WI38 (cell line): Measurements from ENCODE around the gene CCDC148.

Experiments
- H3K4me3 ChIP-seq: 2 replicates; pipeline ENCODE4 v1.5.1; 2011; ENCODE audit warnings: low read depth, mild to moderate bottlenecking, control low read depth, low read length
- CTCF ChIP-seq: IDR thresholded peaks from 2 replicates; pipeline ENCODE4 v1.5.1; 2012; ENCODE audit warnings: low read depth, mild to moderate bottlenecking, control low read depth, low read length

The CCDC148 gene

GRCh38 chr2:158134055-158134454, 322.5 kb downstream of the CCDC148 start:
- no peak for TF ChIP-seq CTCF
- no peak overlapping the region for H3K4me3 ChIP-seq

- no peak for TF ChIP-seq CTCF
- H3K4me3 ChIP-seq: no peak overlapping the region
Measured at GRCh38 chr2:158131919-158132566, 324.5 kb downstream of the CCDC148 start.

- no peak for TF ChIP-seq CTCF
- no peak overlapping the region for H3K4me3 ChIP-seq
Measured at GRCh38 chr2:158131483-158131912, 325.1 kb downstream of the CCDC148 start.

GRCh38 chr2:158130832-158131473, 325.6 kb downstream of the CCDC148 start:
- no peak for TF ChIP-seq CTCF
- no peak overlapping the region for H3K4me3 ChIP-seq

- H3K4me3 ChIP-seq: no peak overlapping the region
- TF ChIP-seq CTCF: no peak
Measured at GRCh38 chr2:158129037-158129436, 327.5 kb downstream of the CCDC148 start.

- no peak overlapping the region for H3K4me3 ChIP-seq
- TF ChIP-seq CTCF: no peak
Measured at GRCh38 chr2:158128168-158128973, 328.2 kb downstream of the CCDC148 start.

- H3K4me3 ChIP-seq: no peak overlapping the region
- no peak for TF ChIP-seq CTCF
Measured at GRCh38 chr2:158127380-158127804, 329.2 kb downstream of the CCDC148 start.
